ENCODE measurements around the gene TOPAZ1. TPM values are rescaled to one million over a fixed set of nuclear protein-coding genes. Genes with fewer than 3 reads are reported as not detected.
A peak's percentile ranks its signal among the peaks of the same experiment; 100 is the strongest.

TOPAZ1 gene
- total RNA-seq = not detected
- polyA plus RNA-seq = not detected
- long read RNA-seq, donor 1 = 0 reads
- long read RNA-seq, donor 2 = 0 reads
- long read RNA-seq, donor 3 = 0 reads
- long read RNA-seq, donor 4 = 0 reads
- long read RNA-seq, donor 5 = 0 reads
- long read RNA-seq, donor 6 = 0 reads
- long read RNA-seq, donor 7 = 0 reads
- long read RNA-seq, donor 8 = 0 reads
- long read RNA-seq, donor 9 = 0 reads
- long read RNA-seq, donor 10 = 0 reads

GRCh38 chr3:44241706-44242105 is at the start of gene TOPAZ1:
TOPAZ1 (plus strand) TSS chr3:44241886; CDS start chr3:44242054, 168 bp downstream.
- no peak for DNase-seq
- Histone ChIP-seq H3K4me1 (no peaks in the 10 kb centered on the region), H3K36me3 (no peaks in the 10 kb centered on the region), H3K9me3 (no peaks in the 10 kb centered on the region), H3K27ac (no peak within 1 kb of the TSS), H3K27me3 (no peaks in the 10 kb centered on the region), H3K4me3 (no peak within 1 kb of the TSS)
- intact Hi-C loops (cut with DNase I; ENCODE audit: low total_unique reads) = no loop called here
- TF ChIP-seq POLR2A (IDR thresholded peaks at IDR 0.05) = no peak
- TF ChIP-seq EP300 (IDR thresholded peaks at IDR 0.05) = no peak
- no peak for TF ChIP-seq POLR2AphosphoS5 (IDR thresholded peaks at IDR 0.05)
- TF ChIP-seq CTCF (IDR thresholded peaks at IDR 0.05) = no peak
- WGBS, 5 donors = 94 to 96% (median 95%) methylated on average over 30 to 35 of the region's 35 CpGs

- no peak overlapping the region for H3K4me3 ChIP-seq
- intact Hi-C loops (cut with DNase I; ENCODE audit: low total_unique reads) = loop anchor here (10.0 kb wide), 1 partner anchor 654 kb away; no protein-coding TSS in a partner anchor
- H3K9me3 ChIP-seq = no peaks in the 10 kb centered on the region
- WGBS, 5 donors = 13 to 16% (median 13%) methylated on average over 15 of the region's 15 CpGs
- H3K4me1 ChIP-seq = no peaks in the 10 kb centered on the region
- DNase-seq = peak; percentile 72 to 90
- peaks cover 0 to 14% (median 0%) of the 10 kb centered on the region in 3 donors for H3K27me3 ChIP-seq
- H3K36me3 ChIP-seq = no peaks in the 10 kb centered on the region
- TF ChIP-seq POLR2AphosphoS5 (IDR thresholded peaks at IDR 0.05) = no peak
- no peak for TF ChIP-seq POLR2A (IDR thresholded peaks at IDR 0.05)
- peak in 5 of 7 experiments; percentile 68 to 79 (median 72) for TF ChIP-seq CTCF (IDR thresholded peaks at IDR 0.05)
- no peak for TF ChIP-seq EP300 (IDR thresholded peaks at IDR 0.05)
- H3K27ac ChIP-seq = no peak overlapping the region
Observed at GRCh38 chr3:44198284-44199269, 43.1 kb upstream of the TOPAZ1 start.

GRCh38 chr3:44206261-44206660 is 35.4 kb upstream of the TOPAZ1 start:
- intact Hi-C loops (cut with DNase I; ENCODE audit: low total_unique reads) = loop anchor here (10.0 kb wide), 1 partner anchor 341 kb away; no protein-coding TSS in a partner anchor
- Histone ChIP-seq H3K36me3 (no peaks in the 10 kb centered on the region), H3K27me3 (peaks cover 0 to 10% (median 0%) of the 10 kb centered on the region in 3 donors), H3K27ac (no peak overlapping the region), H3K4me1 (no peaks in the 10 kb centered on the region), H3K4me3 (no peak overlapping the region), H3K9me3 (no peaks in the 10 kb centered on the region)
- WGBS, 5 donors = 56 to 69% (median 64%) methylated on average over 4 of the region's 4 CpGs
- TF ChIP-seq EP300 (IDR thresholded peaks at IDR 0.05) (no peak), CTCF (IDR thresholded peaks at IDR 0.05) (no peak), POLR2AphosphoS5 (IDR thresholded peaks at IDR 0.05) (no peak), POLR2A (IDR thresholded peaks at IDR 0.05) (no peak)
- peak in 1 of 2 donors; percentile 9 for DNase-seq

- 72 to 81% (median 73%) methylated on average over 11 of the region's 11 CpGs for WGBS, 5 donors
- H3K4me3 ChIP-seq = no peak overlapping the region
- no peaks in the 10 kb centered on the region for H3K9me3 ChIP-seq
- intact Hi-C loops (cut with DNase I; ENCODE audit: low total_unique reads) = loop anchor here (10.0 kb wide), 1 partner anchor 342 kb away; no protein-coding TSS in a partner anchor
- no peaks in the 10 kb centered on the region for H3K36me3 ChIP-seq
- H3K4me1 ChIP-seq = no peaks in the 10 kb centered on the region
- peaks cover 0 to 6% (median 0%) of the 10 kb centered on the region in 3 donors for H3K27me3 ChIP-seq
- no peak for DNase-seq
- no peak overlapping the region for H3K27ac ChIP-seq
- TF ChIP-seq CTCF (IDR thresholded peaks at IDR 0.05) = no peak
- TF ChIP-seq EP300 (IDR thresholded peaks at IDR 0.05) = no peak
- TF ChIP-seq POLR2AphosphoS5 (IDR thresholded peaks at IDR 0.05) = no peak
- TF ChIP-seq POLR2A (IDR thresholded peaks at IDR 0.05) = no peak
Observed at GRCh38 chr3:44206862-44207652, 34.6 kb upstream of the TOPAZ1 start.

Measured in stomach (tissue), 19 donors.